Measurements from ENCODE around the gene CBL.
"Not testable (repeated sequence)": the region's sequence is repeated elsewhere in the genome, so short reads cannot be mapped to it uniquely, and the experiment has no call there.

Gene CBL

DNA sequence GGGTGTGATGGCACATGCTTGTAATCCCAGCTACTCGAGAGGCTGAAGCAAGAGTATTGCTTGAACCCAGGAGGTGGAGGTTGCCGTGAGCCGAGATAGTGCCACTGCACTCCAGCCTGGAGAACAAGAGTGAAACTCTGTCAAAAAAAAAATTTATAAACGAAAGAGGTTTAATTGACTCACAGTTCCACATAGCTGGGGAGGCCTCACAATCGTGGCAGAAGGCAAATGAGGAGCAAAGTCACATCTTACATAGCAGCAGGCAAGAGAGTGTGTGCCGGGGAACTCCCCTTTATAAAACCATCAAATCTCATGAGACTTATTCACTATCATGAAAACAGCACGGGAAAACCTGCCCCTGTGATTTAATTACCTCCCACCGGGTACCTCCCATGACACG is 21.7 kb upstream of the CBL start:
- not testable (repeated sequence) for DNase-seq (ENCODE audit: low read depth in 2 of 2)

DNA sequence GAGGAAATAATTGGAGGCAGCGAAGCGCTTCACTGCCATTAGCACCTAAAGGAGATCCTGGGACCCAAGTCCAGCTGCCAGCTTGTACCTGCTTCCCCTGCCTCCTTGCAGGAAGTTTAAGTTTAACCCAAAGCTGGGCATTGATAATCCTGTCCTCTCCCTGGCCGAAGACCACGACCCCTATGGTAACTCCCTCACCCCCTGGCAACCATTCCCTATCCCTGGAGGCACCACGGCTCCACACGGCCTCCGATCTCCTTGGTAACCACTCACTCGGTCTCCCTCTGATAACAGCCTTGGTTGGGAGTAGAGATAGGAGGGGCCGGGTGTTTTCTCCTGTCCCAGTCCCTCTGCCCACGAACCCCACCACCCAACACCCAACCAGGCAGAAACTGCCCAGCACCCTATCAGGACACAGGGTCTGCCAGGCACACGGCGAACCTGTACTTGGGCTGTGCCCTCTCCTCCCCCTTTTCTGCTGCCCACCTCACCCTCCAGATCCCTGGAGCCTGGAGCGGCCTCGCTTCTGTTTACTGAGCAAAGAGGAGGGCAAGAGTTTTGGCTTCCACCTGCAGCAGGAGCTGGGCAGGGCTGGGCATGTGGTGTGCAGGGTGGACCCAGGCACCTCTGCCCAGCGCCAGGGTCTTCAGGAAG is 20.0 kb upstream of the CBL start:
- DNase-seq (ENCODE audit: low read depth in 2 of 2): no peak

DNA sequence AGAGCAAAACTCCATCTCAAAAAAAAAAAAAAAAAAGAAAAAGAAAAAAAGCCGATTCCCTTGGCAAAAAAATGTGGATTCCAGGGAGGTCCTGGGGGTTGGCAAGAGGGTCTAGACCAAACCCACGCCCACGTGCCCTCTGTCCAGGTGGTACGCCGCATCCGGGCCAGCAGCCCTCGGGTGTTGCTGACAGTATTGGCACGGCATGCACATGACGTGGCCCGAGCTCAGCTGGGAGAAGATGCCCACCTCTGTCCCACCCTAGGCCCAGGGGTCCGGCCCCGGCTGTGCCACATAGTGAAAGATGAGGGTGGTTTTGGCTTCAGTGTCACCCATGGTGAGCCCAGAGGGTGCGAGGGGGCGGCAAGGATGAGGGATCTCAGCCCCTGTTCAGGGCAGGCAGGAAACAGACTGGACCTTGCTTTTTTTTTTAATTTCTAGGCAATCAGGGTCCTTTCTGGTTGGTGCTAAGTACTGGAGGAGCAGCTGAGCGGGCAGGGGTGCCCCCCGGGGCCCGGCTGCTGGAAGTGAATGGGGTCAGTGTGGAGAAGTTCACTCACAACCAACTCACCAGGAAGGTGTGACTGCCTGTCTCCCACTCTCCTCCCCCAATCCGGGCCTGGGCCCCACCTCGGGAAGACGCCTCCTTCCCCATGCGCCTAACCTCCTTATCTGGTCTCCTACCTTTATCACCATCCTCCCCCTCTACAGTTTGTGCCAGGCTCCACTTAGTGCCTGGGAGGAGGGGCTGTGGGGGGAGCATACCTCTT is 18.8 kb upstream of the CBL start:
- DNase-seq (ENCODE audit: low read depth in 2 of 2): no peak

DNA sequence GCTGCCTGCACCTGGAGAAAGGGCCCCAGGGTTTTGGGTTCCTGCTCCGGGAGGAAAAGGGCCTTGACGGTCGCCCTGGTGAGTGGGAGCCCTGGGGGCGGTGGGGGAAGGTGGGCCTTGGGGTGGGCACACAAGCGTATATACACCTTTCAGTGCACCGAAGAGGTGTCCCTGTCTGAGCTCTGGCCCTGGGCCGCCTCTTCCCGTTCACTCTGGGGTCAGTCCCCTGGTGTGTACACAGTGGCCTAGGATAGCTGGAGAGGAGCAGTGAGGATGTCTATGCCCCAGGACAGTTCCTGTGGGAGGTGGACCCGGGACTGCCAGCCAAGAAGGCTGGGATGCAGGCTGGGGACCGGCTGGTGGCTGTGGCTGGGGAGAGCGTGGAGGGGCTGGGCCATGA is 18.1 kb upstream of the CBL start:
- no peak for DNase-seq (ENCODE audit: low read depth in 2 of 2)

DNA sequence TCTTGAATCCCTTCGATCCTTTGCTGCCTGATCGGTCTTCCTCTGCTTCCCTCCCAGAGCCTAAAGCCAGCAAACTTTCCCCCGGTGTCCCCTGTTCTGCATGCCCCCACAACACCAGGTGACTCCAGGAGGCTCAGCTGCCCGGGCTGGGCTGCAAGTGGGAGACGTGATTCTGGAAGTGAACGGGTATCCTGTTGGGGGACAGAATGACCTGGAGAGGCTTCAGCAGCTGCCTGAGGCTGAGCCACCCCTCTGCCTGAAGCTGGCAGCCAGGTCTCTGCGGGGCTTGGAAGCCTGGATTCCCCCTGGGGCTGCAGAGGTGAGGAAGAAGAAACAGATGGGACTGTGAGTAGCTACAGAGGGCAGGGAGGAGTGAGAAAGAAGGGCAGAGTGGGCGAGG is 17.3 kb upstream of the CBL start:
- DNase-seq (ENCODE audit: low read depth in 2 of 2): no peak

DNA sequence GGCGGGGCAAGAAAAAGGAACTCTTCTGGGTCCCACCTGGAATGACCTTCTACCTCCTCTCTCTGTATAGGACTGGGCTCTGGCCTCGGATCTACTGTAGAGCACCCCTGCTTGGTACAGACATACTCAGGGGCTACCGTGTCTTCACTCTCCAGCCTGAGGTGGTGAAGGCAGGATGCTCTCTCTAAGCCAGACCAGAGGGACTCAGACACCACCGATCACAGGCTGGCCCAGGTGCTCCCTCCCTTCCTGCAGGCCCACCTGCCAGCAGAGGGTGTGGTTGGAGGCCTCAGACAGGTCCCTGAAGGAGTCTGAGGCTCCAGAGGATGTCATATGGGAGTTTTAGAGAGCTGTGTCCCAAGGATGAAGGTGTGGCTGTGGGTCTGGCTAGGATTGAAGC is 16.7 kb upstream of the CBL start:
- DNase-seq (ENCODE audit: low read depth in 2 of 2): no peak

DNA sequence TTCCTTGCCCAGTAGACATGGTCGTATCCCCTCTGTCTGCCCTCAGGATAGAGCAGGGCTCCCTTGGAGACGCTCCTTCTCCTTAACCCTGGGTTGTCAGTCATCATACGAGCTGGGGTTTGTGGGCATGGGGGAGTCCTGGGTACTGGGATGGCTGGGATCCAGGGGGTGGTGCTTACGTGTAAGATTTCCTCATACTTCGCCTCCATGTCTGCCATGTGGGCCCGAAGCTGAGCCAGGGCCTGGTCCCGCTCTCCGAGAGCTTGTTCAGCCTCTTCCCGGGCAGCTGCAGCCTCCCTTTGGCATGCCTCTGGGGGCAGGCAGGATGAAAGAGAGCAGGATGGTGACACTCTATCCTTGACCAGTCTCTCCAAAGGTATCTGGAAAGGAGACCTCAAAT is 15.6 kb upstream of the CBL start:
- no peak for DNase-seq (ENCODE audit: low read depth in 2 of 2)

DNA sequence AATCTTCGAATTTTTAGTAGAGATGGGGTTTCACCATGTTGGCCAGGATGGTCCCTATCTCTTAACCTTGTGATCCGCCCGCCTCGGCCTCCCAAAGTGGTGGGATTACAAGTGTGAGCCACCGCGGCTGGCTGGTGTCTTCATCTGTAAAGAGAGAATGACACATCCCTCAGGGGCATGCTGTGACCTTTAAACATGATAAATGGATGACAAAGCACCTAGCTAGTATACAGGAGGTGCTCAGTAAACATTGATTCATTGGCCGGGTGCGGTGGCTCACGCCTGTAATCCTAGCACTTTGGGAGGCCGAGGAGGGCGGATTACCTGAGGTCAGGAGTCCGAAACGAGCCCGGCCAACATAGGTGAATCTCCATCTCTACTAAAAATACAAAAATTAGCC is 14.9 kb upstream of the CBL start:
- DNase-seq (ENCODE audit: low read depth in 2 of 2): not testable (repeated sequence)

DNA sequence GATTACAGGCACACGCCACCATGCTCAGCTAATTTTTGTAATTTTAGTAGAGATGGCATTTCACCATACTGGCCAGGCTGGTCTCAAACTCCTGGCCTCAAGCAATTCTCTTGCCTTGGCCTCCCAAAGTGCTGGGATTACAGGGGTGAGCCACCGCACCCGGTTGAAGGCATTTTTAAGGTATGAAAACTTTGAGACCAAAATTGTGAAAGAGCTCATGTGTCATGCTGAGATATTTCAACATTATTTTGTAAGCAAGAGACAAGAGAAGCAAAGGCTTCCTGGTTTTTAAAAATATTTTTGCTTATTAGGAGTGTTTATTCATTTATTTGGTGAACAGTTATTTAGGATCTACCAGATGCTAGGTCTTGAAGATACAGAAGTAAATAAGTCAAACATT is 14.0 kb upstream of the CBL start:
- DNase-seq (ENCODE audit: low read depth in 2 of 2): no peak

DNA sequence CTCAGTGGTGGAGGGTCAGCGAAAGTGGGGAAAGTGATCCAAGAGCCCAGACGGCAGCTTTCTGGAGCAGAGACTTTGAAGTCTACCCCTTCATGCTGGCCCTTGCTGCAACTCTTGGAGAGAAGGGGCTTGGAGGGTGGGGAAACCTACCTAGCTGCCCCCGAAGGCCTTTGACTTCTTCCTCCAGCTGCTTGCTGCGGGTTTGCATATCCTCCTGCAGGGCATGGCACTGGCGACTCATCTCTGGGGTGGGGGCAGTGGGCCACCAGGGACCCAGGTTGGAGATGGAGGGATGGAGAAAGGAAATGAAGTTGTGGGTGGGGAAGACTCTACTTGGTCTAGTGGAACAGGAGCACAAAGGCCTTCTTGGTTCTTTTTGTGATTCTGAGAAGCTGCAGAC is 13.1 kb upstream of the CBL start:
- DNase-seq (ENCODE audit: low read depth in 2 of 2): no peak

DNA sequence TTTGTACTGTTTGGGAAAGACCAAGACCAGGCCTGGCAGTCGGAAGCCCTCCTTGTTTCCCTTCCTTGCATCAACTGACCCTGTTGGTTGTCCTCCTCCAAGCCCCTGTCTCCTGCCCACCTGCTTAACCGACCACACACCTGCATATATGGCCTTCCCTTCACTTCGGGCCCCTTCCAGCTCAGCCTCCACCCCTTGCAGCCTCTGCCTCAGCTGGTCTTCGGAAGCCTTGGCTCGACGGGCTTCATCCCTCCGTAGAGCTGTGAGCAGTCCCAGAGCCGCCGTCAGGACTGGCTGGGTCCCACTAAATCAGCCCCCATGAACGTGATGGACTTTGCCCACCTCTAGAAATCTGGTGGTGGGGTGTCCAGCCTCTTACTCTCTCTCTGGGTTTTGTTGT is 12.5 kb upstream of the CBL start:
- DNase-seq (ENCODE audit: low read depth in 2 of 2): no peak

DNA sequence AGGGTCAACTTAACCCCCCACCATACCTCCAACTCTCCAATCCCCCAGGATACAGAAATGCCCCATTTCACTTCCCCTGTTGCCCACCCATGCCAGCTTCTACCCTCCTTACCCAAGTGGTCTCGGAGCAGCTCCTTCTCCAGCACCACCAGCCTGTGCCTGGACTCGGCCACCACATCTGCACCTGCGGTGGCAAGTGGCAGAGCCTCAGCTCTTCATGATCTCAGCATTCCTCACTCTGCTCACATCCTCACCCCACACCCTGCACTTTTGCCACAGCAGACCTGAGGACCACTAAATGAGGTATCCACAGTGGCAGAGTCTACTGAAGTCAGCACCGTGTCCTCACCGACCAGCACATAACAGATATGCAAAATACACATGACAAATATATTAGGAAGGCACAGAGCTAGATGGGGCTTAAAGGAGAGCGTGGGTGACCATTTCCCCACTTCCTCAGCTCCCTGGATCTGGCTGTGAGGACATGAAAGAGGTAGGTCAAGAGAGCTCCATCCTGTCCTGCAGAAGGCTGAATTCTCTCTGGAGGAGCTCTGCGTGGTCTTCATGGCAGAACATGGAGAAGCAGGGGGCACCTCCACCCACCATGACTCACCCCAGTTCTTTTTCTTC is 11.2 kb upstream of the CBL start:
- no peak for DNase-seq (ENCODE audit: low read depth in 2 of 2)

DNA sequence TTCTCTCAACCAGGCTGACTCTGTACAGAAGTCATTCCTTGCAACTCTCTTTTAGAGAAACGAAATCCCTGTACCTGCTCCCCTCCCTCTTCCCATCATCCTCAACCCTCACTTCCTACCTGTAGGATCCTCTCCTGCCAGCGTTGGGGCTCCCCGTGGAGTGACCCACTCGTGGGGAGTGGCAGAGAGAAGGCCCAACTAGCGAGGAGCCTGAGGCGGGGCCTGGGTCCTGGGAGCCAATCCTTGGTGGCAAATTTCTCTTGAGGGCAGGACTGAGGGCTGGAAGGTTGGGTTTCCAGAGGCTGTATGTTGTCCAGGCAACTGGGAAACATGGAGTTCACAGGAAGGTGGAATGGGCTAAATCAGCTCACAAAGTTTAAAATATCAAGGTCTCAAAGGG is 10.5 kb upstream of the CBL start:
- DNase-seq (ENCODE audit: low read depth in 2 of 2): no peak

DNA sequence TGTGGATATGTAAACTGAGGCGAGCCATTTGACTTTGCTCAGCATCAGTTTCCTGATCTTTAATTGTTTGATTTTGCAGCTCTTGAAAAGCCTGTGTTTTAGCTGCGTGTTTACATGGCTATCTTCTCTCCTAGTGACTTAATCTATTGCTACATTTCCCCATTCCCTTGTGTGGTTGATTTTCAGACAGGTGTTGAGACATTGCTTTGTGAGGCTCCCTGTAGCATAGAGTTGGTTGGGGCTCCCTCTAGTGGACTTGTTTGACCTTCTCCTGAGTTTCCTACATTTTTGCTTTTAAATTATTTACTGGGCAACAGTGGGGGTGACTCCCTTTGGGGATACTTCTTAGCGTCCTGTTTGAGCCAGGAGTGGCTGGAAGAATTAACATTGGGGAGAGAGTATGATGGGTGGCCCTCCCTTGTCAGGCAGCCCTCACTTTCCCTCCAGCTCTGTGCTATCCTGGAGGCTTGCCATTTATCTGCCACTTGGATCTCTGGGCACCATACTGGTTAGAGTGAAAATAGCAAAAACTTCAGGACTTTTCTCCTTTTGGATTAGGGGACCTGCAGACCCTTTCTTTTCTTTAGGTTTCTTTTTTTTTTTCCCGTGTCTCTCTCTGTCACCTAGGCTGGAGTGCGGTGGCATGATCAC is 9.2 kb upstream of the CBL start:
- DNase-seq (ENCODE audit: low read depth in 2 of 2): peak; percentile 44 to 62

DNA sequence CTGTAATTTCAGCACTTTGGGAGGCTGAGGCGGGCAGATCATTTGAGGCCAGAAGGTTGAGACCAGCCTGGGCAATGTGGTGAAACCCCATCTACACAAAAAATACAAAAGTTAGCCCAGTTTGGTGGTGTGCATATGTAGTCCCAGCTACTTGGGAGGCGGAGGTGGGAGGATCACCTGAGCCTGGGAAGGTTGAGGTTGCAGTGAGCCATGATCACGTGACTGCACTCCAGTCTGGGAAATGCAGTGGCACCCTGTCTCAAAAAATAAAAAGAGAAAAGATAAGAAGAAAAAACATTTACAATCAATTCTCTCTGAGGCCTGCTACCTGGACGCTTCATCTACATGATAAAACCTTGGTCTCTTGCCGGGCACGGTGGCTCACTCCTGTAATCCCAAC is 7.2 kb upstream of the CBL start:
- no peak for DNase-seq (ENCODE audit: low read depth in 2 of 2)

DNA sequence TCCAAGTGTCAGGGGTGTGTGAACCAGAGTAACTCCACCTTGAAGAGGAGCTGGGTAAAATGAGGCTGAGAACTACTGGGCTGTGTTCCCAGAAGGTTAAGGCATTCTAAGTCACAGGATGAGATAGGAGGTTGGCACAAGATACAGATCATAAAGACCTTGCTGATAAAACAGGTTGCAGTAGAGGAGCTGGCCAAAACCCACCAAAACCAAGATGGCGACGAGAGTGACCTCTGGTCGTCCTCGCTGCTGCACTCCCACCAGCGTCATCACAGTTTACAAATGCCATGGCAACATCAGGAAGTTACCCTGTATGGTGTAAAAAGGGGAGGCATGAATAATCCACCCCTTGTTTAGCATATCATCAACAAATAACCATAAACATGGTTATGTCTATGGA is 4.9 kb upstream of the CBL start:
- DNase-seq (ENCODE audit: low read depth in 2 of 2): not testable (repeated sequence)

DNA sequence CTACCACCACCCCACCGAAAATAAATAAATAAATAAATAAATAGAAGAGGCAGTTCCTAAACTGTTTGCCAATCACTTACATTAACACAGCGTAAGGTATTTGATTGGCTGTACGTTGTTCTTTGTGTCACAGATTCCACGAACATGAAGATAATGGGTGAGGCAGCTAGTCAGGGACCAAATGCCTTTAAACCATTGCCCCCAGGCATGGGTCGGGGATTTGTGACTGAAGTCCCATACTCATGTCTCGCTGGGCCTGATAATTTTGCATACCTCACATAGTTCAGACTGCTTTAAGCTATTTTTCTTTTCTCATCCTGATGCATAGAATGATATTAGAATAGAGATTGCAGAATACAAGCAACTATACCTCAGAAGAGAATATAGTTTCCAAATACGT is 3.6 kb upstream of the CBL start:
- no peak for DNase-seq (ENCODE audit: low read depth in 2 of 2)

DNA sequence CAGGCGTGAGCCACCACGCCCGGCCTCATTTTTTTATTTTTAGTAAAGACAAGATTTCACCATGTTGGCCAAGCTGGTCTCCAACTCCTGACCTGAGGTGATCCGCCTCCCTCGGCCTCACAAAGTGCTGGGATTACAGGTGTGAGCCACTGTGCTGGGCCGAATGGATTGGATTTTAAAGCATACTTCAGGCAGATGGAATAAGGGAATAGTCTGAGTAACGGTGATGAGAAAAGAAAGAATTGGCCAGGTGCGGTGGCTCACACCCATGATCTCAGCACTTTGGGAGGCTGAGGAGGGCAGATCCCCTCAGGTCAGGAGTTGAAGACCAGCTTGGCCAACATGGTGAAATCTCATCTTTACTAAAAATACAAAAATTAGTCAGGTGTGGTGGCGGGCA is 2.1 kb upstream of the CBL start:
- no peak for DNase-seq (ENCODE audit: low read depth in 2 of 2)

DNA sequence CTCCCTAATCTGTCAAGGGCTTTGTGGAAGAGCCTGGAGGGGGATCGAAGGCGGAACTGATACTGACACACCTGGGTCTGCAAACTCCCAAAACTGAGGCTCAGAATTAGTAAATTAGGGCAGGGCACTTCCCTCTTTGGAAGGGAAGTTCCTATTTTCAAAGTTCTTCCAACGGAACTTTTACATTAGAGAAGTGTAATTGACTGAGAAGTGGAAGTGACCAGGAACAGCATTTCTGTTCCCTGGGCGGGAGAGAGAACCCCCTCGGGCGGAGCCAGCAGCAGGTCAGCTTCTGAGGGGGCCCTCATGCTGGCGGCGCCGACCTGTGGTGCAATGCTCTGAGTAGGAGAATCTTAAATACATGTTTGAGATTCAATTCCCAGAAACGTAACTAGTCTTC is 1.1 kb upstream of the CBL start:
- DNase-seq (ENCODE audit: low read depth in 2 of 2): no peak

DNA sequence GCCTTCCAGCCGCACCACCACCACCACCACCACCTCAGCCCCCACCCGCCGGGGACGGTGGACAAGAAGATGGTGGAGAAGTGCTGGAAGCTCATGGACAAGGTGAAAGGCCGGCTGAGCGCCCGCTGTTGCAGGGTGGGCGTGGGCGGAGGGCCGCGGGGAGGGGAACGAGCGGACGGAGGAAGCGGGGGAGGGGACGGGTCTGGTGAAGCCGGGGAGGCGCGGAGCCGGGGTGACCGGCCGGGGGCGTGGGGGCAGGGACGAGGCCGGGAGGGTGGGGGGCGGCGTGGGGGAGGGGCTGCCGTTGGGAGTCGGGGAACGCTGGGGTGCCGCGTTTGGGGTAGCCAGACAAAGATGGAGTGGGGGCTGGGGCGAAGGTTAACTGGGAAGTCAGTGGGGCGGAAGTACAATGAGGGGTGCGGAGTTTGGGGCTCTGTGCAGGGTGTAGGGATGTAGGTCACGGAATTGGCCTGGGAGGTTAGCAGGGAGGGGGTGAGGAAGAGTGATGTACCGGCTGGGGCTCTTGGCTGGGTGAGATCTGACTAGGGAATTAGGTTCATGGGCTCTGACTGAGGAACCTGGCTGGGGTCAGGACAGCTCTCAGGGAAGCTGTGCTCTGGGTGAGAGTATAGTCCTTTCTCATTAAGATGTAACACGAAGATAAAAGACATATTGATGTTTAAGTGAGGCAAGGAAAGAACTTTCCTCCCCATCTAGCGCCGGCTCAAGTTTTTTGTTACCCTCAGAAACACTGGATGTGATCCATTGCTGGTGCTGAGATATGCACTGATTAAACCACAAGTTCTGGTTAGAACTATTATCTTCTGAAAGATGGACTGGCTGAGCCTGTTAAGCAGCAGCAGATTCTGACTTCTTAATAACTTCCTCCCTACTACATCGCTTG is 624 bp downstream of the CBL start:
- peak; percentile 38 to 44 for DNase-seq (ENCODE audit: low read depth in 2 of 2)

DNA sequence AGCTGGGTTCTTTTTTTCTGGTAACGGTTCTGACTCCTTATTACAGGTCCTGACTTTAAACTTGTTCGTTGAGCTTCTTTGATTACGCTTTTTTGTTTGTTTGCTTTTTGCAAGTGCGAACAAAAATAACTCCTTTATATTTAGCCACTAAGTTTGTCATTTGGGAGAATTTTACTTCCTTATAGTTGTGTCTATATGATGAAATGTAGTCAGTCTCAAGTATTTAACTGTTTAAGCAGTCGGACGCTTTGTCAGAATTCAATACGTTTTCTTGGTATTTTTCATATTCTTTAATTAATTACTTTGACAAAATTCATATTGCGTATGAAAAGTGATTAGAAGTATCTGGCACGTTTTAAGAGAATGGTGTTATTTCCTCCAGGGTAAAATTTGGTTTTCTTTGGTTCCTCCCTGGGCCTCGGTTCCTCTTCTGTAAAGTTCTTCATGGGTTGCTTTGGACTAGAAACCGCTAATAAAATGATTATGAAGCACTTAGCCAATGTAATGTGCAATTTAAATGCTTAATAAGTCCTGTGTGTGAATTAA is 1.3 kb downstream of the CBL start:
- DNase-seq (ENCODE audit: low read depth in 2 of 2): no peak

Measured in stimulated activated CD4-positive, alpha-beta T cell treated with anti-CD3 and anti-CD28 coated beads, Interleukin-15, amount 100 ng/mL, for 48 hours (primary cell).